Activated gamma-delta T cell treated with anti-CD3 and anti-CD28 coated beads, Interleukin-2, amount 50 U/mL, for 16 hours (primary cell): ENCODE data around the gene BUB1.
"Not testable (repeated sequence)": the region's sequence is repeated elsewhere in the genome, so short reads cannot be mapped to it uniquely, and the experiment has no call there.

Source experiments
- DNase-seq: peaks from one replicate; pipeline ENCODE4 v3.0.0-alpha.2; 2020; ENCODE audit warnings: low read depth

Gene BUB1

DNA sequence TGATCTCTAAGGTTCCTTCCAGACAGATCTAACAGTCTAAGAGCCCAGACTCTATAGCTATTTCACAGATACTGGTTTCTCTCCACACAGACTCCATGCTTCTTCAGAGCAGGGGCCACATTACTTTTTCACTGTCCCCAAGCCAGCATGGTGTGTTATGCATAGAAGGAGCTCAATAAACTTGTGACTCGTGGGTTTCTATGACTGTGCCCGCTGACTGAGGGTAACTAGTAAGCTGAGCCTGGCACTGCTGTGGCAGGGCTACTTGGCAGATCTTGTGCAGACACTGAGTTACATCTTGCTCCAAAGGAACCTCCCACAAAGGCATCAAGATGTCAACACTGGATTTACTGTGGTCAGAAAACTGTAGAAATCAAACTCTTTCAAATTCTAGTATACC is 85.9 kb downstream of the BUB1 start:
- not testable (repeated sequence) for DNase-seq

DNA sequence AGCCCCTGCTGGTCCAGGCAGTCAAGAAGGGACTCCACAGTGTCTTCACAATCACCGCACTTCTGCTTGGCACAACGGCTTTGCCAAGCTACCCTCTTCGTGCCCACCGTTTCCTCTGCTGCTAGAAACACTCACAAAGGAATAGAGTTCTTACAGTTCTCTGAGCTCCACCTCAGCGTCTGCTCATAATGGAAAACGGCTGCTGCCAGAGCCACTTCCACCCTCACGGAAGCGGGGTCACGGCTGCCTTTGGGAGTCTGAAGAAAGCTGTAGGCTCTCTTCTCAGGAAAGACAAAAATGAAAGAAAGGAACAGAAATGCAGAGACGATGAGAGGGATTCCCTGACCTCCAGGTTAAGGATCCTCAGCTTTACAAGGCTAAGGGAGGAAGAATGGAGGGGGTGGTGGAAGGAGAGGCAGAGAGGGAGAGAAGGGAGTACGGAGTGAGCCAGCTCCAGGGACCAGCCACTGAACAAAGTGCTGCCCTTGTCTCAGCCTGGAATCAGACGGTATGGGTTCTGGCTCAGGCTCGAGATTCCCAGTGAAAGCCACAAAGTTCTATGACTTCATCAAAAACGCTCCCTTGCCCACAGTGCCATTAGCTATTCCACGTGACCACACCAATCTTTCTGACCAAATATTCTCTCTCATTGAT is 88.1 kb downstream of the BUB1 start:
- not testable (repeated sequence) for DNase-seq

DNA sequence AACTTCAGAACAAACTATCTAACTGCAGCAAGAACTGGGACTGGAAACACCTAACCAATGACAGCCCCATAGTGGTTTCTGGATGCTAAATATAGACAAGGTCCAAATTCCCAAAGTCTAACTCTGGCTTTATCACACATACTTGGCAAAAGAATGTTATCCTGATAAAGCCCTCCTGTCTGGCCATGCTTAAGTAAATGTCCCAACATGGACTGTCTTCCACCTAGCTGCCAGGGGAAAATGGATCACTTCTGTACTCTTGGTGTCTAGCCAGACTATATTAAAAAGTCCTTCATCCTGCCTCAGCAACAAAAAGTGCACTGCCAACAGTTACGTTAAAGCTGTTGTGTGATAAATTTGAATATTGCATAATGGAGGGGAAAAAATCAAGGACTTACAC is 89.3 kb downstream of the BUB1 start:
- not testable (repeated sequence) for DNase-seq
